HAP-1 (cell line): ENCODE results near the gene FHIP1A.
"Not testable (repeated sequence)": the region's sequence is repeated elsewhere in the genome, so short reads cannot be mapped to it uniquely, and the experiment has no call there.

Experiments used
- DNase-seq, 2 experiments: peaks; one replicate each; pipeline ENCODE4 v3.0.0-alpha.2; 2016 to 2020; ENCODE audit warnings: low spot score in 2 of 2
- H3K27me3 ChIP-seq: fragments of 250-450 bp; sonication (Bioruptor Pico); 2 replicates; pipeline ENCODE4 v1.5.1; 2020; ENCODE audit warnings: low read depth, mild to moderate bottlenecking, moderate library complexity
- H3K36me3 ChIP-seq: fragments of 250-450 bp; sonication (Bioruptor Pico); replicated peaks from 2 replicates; pipeline ENCODE4 v1.5.1; 2020; ENCODE audit warnings: mild to moderate bottlenecking
- H3K4me1 ChIP-seq: fragments of 250-450 bp; sonication (Bioruptor Pico); 2 replicates; pipeline ENCODE4 v1.5.1; 2020; ENCODE audit warnings: mild to moderate bottlenecking
- H3K4me3 ChIP-seq: fragments of 250-450 bp; sonication (Bioruptor Pico); 2 replicates; pipeline ENCODE4 v1.5.1; 2020; ENCODE audit warnings: mild to moderate bottlenecking, moderate library complexity
- H3K9me3 ChIP-seq: fragments of 250-450 bp; sonication (Bioruptor Pico); 2 replicates; pipeline ENCODE4 v1.5.1; 2020; ENCODE audit warnings: mild to moderate bottlenecking, moderate library complexity
- in situ Hi-C: fragments of 300-500 bp; cut with MboI; formaldehyde crosslinking; loops from 3 replicates; pipeline ENCODE4 v1.14.3; 2020; ENCODE audit warnings: low sequenced_read_pairs, inconsistent platforms, mixed read lengths

FHIP1A gene

GRCh38 chr4:151408630-151409469, at the start of gene FHIP1A:
Gene FHIP1A (plus strand): TSS chr4:151409176. CDS start chr4:151566260, 157,084 bp downstream.
- in situ Hi-C loops, result no loop called here

GRCh38 chr4:151359576-151359975, 49.4 kb upstream of the FHIP1A start:
- DNase-seq, result no peak
- in situ Hi-C loops, result loop anchor here (25.0 kb wide), 1 partner anchor 253 kb away; no protein-coding TSS in a partner anchor
- H3K36me3 ChIP-seq, result no peaks in the 10 kb centered on the region
- no peaks in the 10 kb centered on the region for H3K9me3 ChIP-seq
- H3K27me3 ChIP-seq, result no peaks in the 10 kb centered on the region
- H3K4me1 ChIP-seq, result no peaks in the 10 kb centered on the region
- no peak overlapping the region for H3K4me3 ChIP-seq

More at GRCh38 chr4:151408630-151409469, at the start of gene FHIP1A:
- no peaks in the 10 kb centered on the region for H3K9me3 ChIP-seq
- no peaks in the 10 kb centered on the region for H3K36me3 ChIP-seq
- peak within 1 kb of the TSS; percentile 65 for H3K4me3 ChIP-seq
- peak; percentile 90 to 94 for DNase-seq
- no peaks in the 10 kb centered on the region for H3K27me3 ChIP-seq
- H3K4me1 ChIP-seq, result peaks cover 7% of the 10 kb centered on the region

- Histone ChIP-seq H3K4me1 (no peaks in the 10 kb centered on the region), H3K4me3 (no peak overlapping the region), H3K27me3 (no peaks in the 10 kb centered on the region), H3K9me3 (no peaks in the 10 kb centered on the region), H3K36me3 (no peaks in the 10 kb centered on the region)
- DNase-seq, result no peak
- in situ Hi-C loops, result loop anchor here (25.0 kb wide), 1 partner anchor 251 kb away; no protein-coding TSS in a partner anchor
Observed at GRCh38 chr4:151361126-151361525, 47.9 kb upstream of the FHIP1A start.

GRCh38 chr4:151361966-151362365, 47.0 kb upstream of the FHIP1A start:
- Histone ChIP-seq H3K9me3 (no peaks in the 10 kb centered on the region), H3K36me3 (no peaks in the 10 kb centered on the region), H3K4me3 (no peak overlapping the region), H3K4me1 (no peaks in the 10 kb centered on the region), H3K27me3 (no peaks in the 10 kb centered on the region)
- in situ Hi-C loops, result loop anchor here (25.0 kb wide), 1 partner anchor 250 kb away; no protein-coding TSS in a partner anchor
- DNase-seq, result no peak

GRCh38 chr4:151362404-151363164, 46.4 kb upstream of the FHIP1A start:
- in situ Hi-C loops, result loop anchor here (25.0 kb wide), 1 partner anchor 250 kb away; no protein-coding TSS in a partner anchor
- no peaks in the 10 kb centered on the region for H3K27me3 ChIP-seq
- DNase-seq, result peak; percentile 84 to 92
- H3K36me3 ChIP-seq, result no peaks in the 10 kb centered on the region
- H3K9me3 ChIP-seq, result no peaks in the 10 kb centered on the region
- no peak overlapping the region for H3K4me3 ChIP-seq
- no peaks in the 10 kb centered on the region for H3K4me1 ChIP-seq

GRCh38 chr4:151376540-151376939, 32.4 kb upstream of the FHIP1A start:
- H3K4me3 ChIP-seq, result no peak overlapping the region
- H3K9me3 ChIP-seq, result no peaks in the 10 kb centered on the region
- H3K36me3 ChIP-seq, result no peaks in the 10 kb centered on the region
- peaks cover 6% of the 10 kb centered on the region for H3K4me1 ChIP-seq
- peak in 1 of 2 experiments; percentile 51 for DNase-seq
- in situ Hi-C loops, result no loop called here
- H3K27me3 ChIP-seq, result no peaks in the 10 kb centered on the region

- H3K27me3 ChIP-seq, result no peaks in the 10 kb centered on the region
- no peak overlapping the region for H3K4me3 ChIP-seq
- H3K9me3 ChIP-seq, result no peaks in the 10 kb centered on the region
- H3K4me1 ChIP-seq, result no peaks in the 10 kb centered on the region
- no peaks in the 10 kb centered on the region for H3K36me3 ChIP-seq
- in situ Hi-C loops, result no loop called here
- DNase-seq, result no peak
Observed at GRCh38 chr4:151389311-151389710, 19.7 kb upstream of the FHIP1A start.

GRCh38 chr4:151389799-151390198, 19.2 kb upstream of the FHIP1A start:
- H3K27me3 ChIP-seq, in situ Hi-C loops, H3K36me3 ChIP-seq, DNase-seq, H3K9me3 ChIP-seq, H3K4me3 ChIP-seq, H3K4me1 ChIP-seq: not testable (repeated sequence)

GRCh38 chr4:151395873-151396272, 13.1 kb upstream of the FHIP1A start:
- no peaks in the 10 kb centered on the region for H3K27me3 ChIP-seq
- no peaks in the 10 kb centered on the region for H3K4me1 ChIP-seq
- H3K4me3 ChIP-seq, result no peak overlapping the region
- no peak for DNase-seq
- in situ Hi-C loops, result no loop called here
- H3K36me3 ChIP-seq, result no peaks in the 10 kb centered on the region
- no peaks in the 10 kb centered on the region for H3K9me3 ChIP-seq

- Histone ChIP-seq H3K9me3 (no peaks in the 10 kb centered on the region), H3K36me3 (no peaks in the 10 kb centered on the region), H3K27me3 (no peaks in the 10 kb centered on the region), H3K4me1 (no peaks in the 10 kb centered on the region), H3K4me3 (no peak overlapping the region)
- in situ Hi-C loops, result no loop called here
- DNase-seq, result no peak
Observed at GRCh38 chr4:151400343-151400742, 8.6 kb upstream of the FHIP1A start.

- DNase-seq, result no peak
- in situ Hi-C loops, result no loop called here
- H3K9me3 ChIP-seq, result no peaks in the 10 kb centered on the region
- H3K36me3 ChIP-seq, result no peaks in the 10 kb centered on the region
- no peaks in the 10 kb centered on the region for H3K27me3 ChIP-seq
- H3K4me3 ChIP-seq, result no peak overlapping the region
- H3K4me1 ChIP-seq, result no peaks in the 10 kb centered on the region
Observed at GRCh38 chr4:151401739-151402138, 7.2 kb upstream of the FHIP1A start.

GRCh38 chr4:151402145-151402865, 6.7 kb upstream of the FHIP1A start:
- H3K4me3 ChIP-seq, result no peak overlapping the region
- no peaks in the 10 kb centered on the region for H3K4me1 ChIP-seq
- H3K27me3 ChIP-seq, result no peaks in the 10 kb centered on the region
- in situ Hi-C loops, result no loop called here
- DNase-seq, result no peak
- no peaks in the 10 kb centered on the region for H3K9me3 ChIP-seq
- no peaks in the 10 kb centered on the region for H3K36me3 ChIP-seq

- H3K27me3 ChIP-seq, result no peaks in the 10 kb centered on the region
- no peak for DNase-seq
- in situ Hi-C loops, result no loop called here
- no peaks in the 10 kb centered on the region for H3K36me3 ChIP-seq
- H3K4me1 ChIP-seq, result peaks cover 7% of the 10 kb centered on the region
- H3K4me3 ChIP-seq, result no peak overlapping the region
- no peaks in the 10 kb centered on the region for H3K9me3 ChIP-seq
Observed at GRCh38 chr4:151403656-151404055, 5.3 kb upstream of the FHIP1A start.
